Stimulated activated naive CD8-positive, alpha-beta T cell treated with anti-CD3 and anti-CD28 coated beads, Interleukin-15, amount 100 ng/mL, for 72 hours (primary cell): ENCODE data around the gene ZNF511.

Experiments used
- ATAC-seq: fragments of 150-1000 bp; cut with Tn5 transposase; 2 replicates; pipeline ENCODE4 v1.10.0; 2021; ENCODE audit warnings: mild to moderate bottlenecking, moderate library complexity
- DNase-seq, 2 donors: peaks; one replicate each; pipeline ENCODE4 v3.0.0; 2021 to 2022
- H3K27ac Mint-ChIP-seq, 2 donors: one replicate each; pipeline ENCODE4 v1.8.0; 2022; ENCODE audit warnings: mild to moderate bottlenecking in 2 of 2, mixed read lengths in 2 of 2, moderate library complexity in 2 of 2
- H3K27me3 Mint-ChIP-seq: one replicate; pipeline ENCODE4 v1.8.0; 2022; ENCODE audit warnings: mixed read lengths
- H3K4me1 Mint-ChIP-seq: one replicate; pipeline ENCODE4 v1.8.0; 2022; ENCODE audit warnings: mild to moderate bottlenecking, mixed read lengths
- H3K4me3 Mint-ChIP-seq, 2 donors: one replicate each; pipeline ENCODE4 v1.8.0; 2022; ENCODE audit warnings: mild to moderate bottlenecking in 2 of 2, mixed read lengths in 2 of 2, moderate library complexity in 1 of 2
- H3K9me3 Mint-ChIP-seq, 2 donors: one replicate each; pipeline ENCODE4 v1.8.0; 2022; ENCODE audit warnings: mixed read lengths in 2 of 2

Gene ZNF511

GRCh38 chr10:133298466-133298865, 10.2 kb upstream of the ZNF511 start:
- peak overlapping the region in 1 of 2 donors; percentile 9 for H3K27ac Mint-ChIP-seq
- no peak for DNase-seq
- H3K9me3 Mint-ChIP-seq: no peaks in the 10 kb centered on the region
- H3K4me3 Mint-ChIP-seq: no peak overlapping the region
- no peak for ATAC-seq
- peaks cover 16% of the 10 kb centered on the region for H3K4me1 Mint-ChIP-seq
- no peaks in the 10 kb centered on the region for H3K27me3 Mint-ChIP-seq

- no peaks in the 10 kb centered on the region for H3K27me3 Mint-ChIP-seq
- peaks cover 16% of the 10 kb centered on the region for H3K4me1 Mint-ChIP-seq
- DNase-seq (no peak), ATAC-seq (no peak)
- H3K4me3 Mint-ChIP-seq: no peak overlapping the region
- H3K27ac Mint-ChIP-seq: no peak overlapping the region
- no peaks in the 10 kb centered on the region for H3K9me3 Mint-ChIP-seq
Observed at GRCh38 chr10:133299224-133299623, 9.5 kb upstream of the ZNF511 start.

GRCh38 chr10:133299738-133300137, 9.0 kb upstream of the ZNF511 start:
- no peak for DNase-seq
- no peak overlapping the region for H3K27ac Mint-ChIP-seq
- no peak for ATAC-seq
- H3K27me3 Mint-ChIP-seq: no peaks in the 10 kb centered on the region
- peaks cover 12% of the 10 kb centered on the region for H3K4me1 Mint-ChIP-seq
- no peak overlapping the region for H3K4me3 Mint-ChIP-seq
- H3K9me3 Mint-ChIP-seq: no peaks in the 10 kb centered on the region

- peak overlapping the region in 1 of 2 donors; percentile 42 for H3K27ac Mint-ChIP-seq
Observed at GRCh38 chr10:133302230-133302629, 6.5 kb upstream of the ZNF511 start.

GRCh38 chr10:133303206-133303605, 5.5 kb upstream of the ZNF511 start:
- DNase-seq (no peak), ATAC-seq (no peak)
- no peaks in the 10 kb centered on the region for H3K9me3 Mint-ChIP-seq
- H3K27ac Mint-ChIP-seq: no peak overlapping the region
- H3K27me3 Mint-ChIP-seq: no peaks in the 10 kb centered on the region
- H3K4me3 Mint-ChIP-seq: no peak overlapping the region
- peaks cover 35% of the 10 kb centered on the region for H3K4me1 Mint-ChIP-seq

More at GRCh38 chr10:133302230-133302629, 6.5 kb upstream of the ZNF511 start:
- H3K27me3 Mint-ChIP-seq: no peaks in the 10 kb centered on the region
- DNase-seq (no peak), ATAC-seq (peak; percentile 59)
- no peaks in the 10 kb centered on the region for H3K9me3 Mint-ChIP-seq
- no peak overlapping the region for H3K4me3 Mint-ChIP-seq
- peaks cover 28% of the 10 kb centered on the region for H3K4me1 Mint-ChIP-seq

GRCh38 chr10:133306097-133306476, 2.6 kb upstream of the ZNF511 start:
- no peak for DNase-seq
- Mint-ChIP-seq H3K9me3 (no peaks in the 10 kb centered on the region), H3K4me3 (no peak overlapping the region), H3K27me3 (no peaks in the 10 kb centered on the region), H3K4me1 (peaks cover 45% of the 10 kb centered on the region), H3K27ac (no peak overlapping the region)
- ATAC-seq: no peak

- peak overlapping the region in 1 of 2 donors; percentile 80 for H3K27ac Mint-ChIP-seq
- no peaks in the 10 kb centered on the region for H3K9me3 Mint-ChIP-seq
- no peaks in the 10 kb centered on the region for H3K27me3 Mint-ChIP-seq
- peaks cover 45% of the 10 kb centered on the region for H3K4me1 Mint-ChIP-seq
- ATAC-seq (no peak), DNase-seq (no peak)
- H3K4me3 Mint-ChIP-seq: peak overlapping the region; percentile 95
Observed at GRCh38 chr10:133306941-133307379, 1.8 kb upstream of the ZNF511 start.

DNA sequence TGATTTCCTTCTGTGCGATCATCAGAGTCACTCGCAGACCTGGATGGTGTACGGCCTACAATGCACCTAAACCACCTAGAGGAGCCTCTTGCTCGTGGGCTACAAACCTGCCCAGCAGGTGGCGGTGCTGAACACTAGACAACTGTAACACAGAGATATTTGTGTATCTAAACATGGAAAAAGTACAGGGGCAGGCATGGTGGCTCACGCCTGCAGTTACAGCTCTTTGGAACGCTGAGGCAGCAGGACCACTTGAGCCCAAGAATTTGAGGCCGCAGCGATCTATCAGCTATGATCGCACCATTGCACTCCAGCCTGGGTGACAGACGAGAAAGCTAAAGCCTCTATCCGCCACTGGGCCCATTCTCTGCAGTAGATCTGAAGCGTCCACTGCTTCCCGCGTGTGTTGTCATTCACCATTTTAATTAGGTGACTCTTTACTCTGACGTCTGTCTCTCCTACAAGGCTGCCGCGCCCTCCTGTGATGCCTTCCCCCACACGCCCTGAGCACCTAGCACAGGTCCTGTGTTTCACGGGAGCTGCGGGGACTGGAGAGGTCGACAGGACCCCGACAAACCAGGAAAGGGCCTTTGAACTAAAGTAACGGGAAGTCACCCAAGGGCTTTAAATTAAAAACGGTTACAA, 816 bp upstream of the ZNF511 start:
- H3K4me1 Mint-ChIP-seq: peaks cover 45% of the 10 kb centered on the region
- ATAC-seq (peak; percentile 70), DNase-seq (peak; percentile 75 to 87)
- H3K27ac Mint-ChIP-seq: peak overlapping the region; percentile 98 to 99
- no peaks in the 10 kb centered on the region for H3K27me3 Mint-ChIP-seq
- no peaks in the 10 kb centered on the region for H3K9me3 Mint-ChIP-seq
- peak overlapping the region; percentile 95 for H3K4me3 Mint-ChIP-seq

DNA sequence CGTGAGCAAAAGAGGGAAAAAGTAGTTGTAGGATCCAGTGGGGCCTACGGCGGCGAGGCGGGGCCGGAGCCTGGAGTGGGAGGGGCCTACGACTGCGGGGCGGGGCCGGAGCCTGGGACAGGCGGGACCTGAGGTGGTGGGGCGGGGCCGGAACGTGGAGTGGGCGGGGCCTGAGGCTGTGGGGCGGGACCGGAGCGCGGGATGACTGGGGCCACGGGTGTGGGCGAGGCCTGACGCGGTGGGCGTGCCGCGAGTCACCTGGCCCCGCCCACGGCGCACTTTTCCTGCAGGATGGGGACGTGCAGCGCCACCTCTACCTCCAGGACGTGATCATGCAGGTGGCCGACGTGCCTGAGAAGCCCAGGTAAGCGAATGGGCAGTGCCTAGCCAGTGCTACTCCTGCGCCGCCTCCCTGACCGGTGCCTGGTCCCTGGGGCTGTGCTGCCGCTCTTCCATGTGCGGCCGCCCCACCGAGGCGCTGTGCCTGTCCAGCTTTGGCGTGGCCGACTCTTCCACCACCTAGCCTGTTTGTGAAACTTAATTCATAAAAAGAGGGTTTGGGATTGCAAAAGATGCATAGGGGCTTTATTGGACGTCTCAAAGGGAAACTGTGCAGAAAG, 496 bp downstream of the ZNF511 start:
- ATAC-seq: peak; percentile 82
- peak; percentile 91 to 94 for DNase-seq
- H3K4me3 Mint-ChIP-seq: peak overlapping the region; percentile 72 to 90
- peak overlapping the region in 1 of 2 donors; percentile 95 for H3K27ac Mint-ChIP-seq
- H3K9me3 Mint-ChIP-seq: no peaks in the 10 kb centered on the region
- H3K4me1 Mint-ChIP-seq: peaks cover 39% of the 10 kb centered on the region
- H3K27me3 Mint-ChIP-seq: no peaks in the 10 kb centered on the region

DNA sequence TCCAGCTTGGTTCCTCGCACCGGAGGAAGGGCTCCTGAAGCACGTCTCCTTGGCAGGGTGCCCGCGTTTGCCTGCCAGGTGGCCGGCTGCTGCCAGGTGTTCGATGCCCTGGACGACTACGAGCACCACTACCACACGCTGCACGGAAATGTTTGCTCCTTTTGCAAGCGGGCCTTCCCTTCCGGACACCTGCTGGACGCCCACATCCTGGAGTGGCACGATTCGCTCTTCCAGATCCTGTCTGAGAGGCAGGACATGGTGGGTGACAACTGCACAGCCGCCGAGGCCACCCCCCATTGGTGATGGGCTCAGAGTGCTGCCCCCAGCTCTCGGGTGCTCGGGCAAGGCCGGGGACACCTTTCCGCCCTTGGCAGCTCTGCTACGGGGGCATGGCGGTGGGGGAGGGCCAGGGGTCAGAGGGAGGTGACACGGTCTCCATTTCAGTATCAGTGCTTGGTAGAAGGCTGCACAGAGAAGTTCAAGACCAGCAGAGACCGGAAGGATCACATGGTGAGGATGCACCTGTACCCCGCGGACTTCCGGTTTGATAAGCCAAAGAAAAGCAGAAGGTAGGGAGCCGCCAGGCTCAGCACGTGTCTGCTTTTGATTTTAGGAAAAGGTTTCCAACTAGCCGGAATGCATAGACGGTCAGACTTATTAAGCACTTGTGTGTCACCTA, 1.1 kb downstream of the ZNF511 start:
- Mint-ChIP-seq H3K27me3 (no peaks in the 10 kb centered on the region), H3K4me1 (peaks cover 43% of the 10 kb centered on the region), H3K4me3 (peak overlapping the region; percentile 72 to 90), H3K27ac (no peak overlapping the region), H3K9me3 (no peaks in the 10 kb centered on the region)
- DNase-seq (no peak), ATAC-seq (no peak)

DNA sequence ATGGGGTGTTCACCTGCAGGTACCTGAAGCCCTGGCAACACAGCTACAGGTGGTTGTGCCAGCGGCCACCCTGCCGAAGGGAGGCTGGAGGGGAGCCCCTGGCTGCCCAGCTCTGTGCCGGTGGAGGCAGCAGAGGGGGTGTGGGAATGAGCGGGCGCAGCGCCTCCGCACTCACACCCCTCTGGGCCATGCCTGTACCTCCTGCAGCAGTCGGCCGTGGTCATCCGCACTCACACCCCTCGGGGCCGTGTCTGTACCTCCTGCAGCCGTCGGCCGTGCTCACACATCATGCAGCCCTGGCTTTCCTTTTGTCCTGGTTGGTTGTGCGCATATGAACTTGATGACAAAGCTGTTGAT, 1.7 kb downstream of the ZNF511 start:
- Mint-ChIP-seq H3K27ac (no peak overlapping the region), H3K4me3 (no peak overlapping the region), H3K27me3 (no peaks in the 10 kb centered on the region), H3K9me3 (no peaks in the 10 kb centered on the region), H3K4me1 (peaks cover 38% of the 10 kb centered on the region)
- no peak for ATAC-seq
- no peak for DNase-seq

- no peak for DNase-seq
- ATAC-seq: no peak
- no peak overlapping the region for H3K27ac Mint-ChIP-seq
- no peak overlapping the region for H3K4me3 Mint-ChIP-seq
- no peaks in the 10 kb centered on the region for H3K9me3 Mint-ChIP-seq
- H3K4me1 Mint-ChIP-seq: peaks cover 34% of the 10 kb centered on the region
- no peaks in the 10 kb centered on the region for H3K27me3 Mint-ChIP-seq
Observed at GRCh38 chr10:133310789-133311188, 2.1 kb downstream of the ZNF511 start.

DNA sequence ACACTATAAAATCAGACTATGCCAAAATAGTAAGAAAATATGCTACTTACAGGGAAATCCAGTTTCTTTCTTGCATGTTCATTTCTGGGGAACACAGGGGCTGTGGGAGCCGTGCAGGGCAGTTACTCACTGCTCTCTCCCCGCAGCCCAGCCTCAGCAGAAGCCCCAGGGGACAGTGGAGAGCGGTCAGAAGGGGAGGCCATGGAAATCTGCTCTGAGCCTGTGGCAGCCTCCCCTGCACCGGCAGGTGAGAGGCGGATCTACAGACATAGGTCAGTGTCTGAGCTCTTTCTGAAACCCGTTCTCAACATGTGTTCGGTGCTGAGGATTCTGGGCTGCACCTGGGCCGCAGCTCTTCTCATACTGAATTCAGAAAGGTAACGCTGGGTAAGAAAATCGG, 2.9 kb downstream of the ZNF511 start:
- H3K9me3 Mint-ChIP-seq: no peaks in the 10 kb centered on the region
- peaks cover 38% of the 10 kb centered on the region for H3K4me1 Mint-ChIP-seq
- no peak overlapping the region for H3K4me3 Mint-ChIP-seq
- ATAC-seq (no peak), DNase-seq (no peak)
- H3K27me3 Mint-ChIP-seq: no peaks in the 10 kb centered on the region
- no peak overlapping the region for H3K27ac Mint-ChIP-seq

- Mint-ChIP-seq H3K27me3 (no peaks in the 10 kb centered on the region), H3K27ac (peak overlapping the region in 1 of 2 donors; percentile 49), H3K4me3 (no peak overlapping the region), H3K4me1 (peaks cover 37% of the 10 kb centered on the region), H3K9me3 (no peaks in the 10 kb centered on the region)
- ATAC-seq (no peak), DNase-seq (no peak)
Observed at GRCh38 chr10:133312016-133312768, 3.5 kb downstream of the ZNF511 start.

- Mint-ChIP-seq H3K9me3 (no peaks in the 10 kb centered on the region), H3K27ac (no peak overlapping the region), H3K4me1 (peaks cover 31% of the 10 kb centered on the region), H3K4me3 (no peak overlapping the region), H3K27me3 (no peaks in the 10 kb centered on the region)
- DNase-seq (no peak), ATAC-seq (no peak)
Observed at GRCh38 chr10:133312769-133313145, 4.0 kb downstream of the ZNF511 start.

DNA sequence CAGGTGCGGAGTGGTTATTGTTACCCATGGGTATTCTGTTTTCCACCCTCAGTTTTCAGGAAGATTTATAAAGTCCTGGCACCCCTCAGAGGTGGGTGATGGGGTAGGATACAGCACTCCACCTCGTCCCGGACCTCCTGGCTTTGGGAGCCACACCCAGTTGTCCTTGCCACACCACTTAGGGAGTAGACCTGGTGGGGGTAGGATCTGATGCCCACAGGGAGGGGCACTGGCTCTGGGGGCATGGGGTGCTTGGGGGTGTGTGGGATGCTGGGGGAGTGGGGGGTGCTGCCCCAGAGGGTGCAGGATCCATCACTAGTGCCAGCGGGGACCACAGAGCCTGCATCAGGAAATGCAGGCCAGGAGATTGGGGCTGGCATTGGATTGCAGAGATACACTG, 4.5 kb downstream of the ZNF511 start:
- no peak for DNase-seq
- Mint-ChIP-seq H3K4me3 (no peak overlapping the region), H3K4me1 (peaks cover 29% of the 10 kb centered on the region), H3K27me3 (no peaks in the 10 kb centered on the region), H3K9me3 (no peaks in the 10 kb centered on the region), H3K27ac (peak overlapping the region in 1 of 2 donors; percentile 33)
- no peak for ATAC-seq
